GM10847 (cell line): ENCODE measurements around the gene AANAT.

ENCODE experiments used
- POLR2A ChIP-seq: IDR thresholded peaks from 2 replicates; pipeline ENCODE4 v1.6.1; 2011; ENCODE audit not compliant: insufficient read length; ENCODE audit errors: extremely low read depth

AANAT gene

DNA sequence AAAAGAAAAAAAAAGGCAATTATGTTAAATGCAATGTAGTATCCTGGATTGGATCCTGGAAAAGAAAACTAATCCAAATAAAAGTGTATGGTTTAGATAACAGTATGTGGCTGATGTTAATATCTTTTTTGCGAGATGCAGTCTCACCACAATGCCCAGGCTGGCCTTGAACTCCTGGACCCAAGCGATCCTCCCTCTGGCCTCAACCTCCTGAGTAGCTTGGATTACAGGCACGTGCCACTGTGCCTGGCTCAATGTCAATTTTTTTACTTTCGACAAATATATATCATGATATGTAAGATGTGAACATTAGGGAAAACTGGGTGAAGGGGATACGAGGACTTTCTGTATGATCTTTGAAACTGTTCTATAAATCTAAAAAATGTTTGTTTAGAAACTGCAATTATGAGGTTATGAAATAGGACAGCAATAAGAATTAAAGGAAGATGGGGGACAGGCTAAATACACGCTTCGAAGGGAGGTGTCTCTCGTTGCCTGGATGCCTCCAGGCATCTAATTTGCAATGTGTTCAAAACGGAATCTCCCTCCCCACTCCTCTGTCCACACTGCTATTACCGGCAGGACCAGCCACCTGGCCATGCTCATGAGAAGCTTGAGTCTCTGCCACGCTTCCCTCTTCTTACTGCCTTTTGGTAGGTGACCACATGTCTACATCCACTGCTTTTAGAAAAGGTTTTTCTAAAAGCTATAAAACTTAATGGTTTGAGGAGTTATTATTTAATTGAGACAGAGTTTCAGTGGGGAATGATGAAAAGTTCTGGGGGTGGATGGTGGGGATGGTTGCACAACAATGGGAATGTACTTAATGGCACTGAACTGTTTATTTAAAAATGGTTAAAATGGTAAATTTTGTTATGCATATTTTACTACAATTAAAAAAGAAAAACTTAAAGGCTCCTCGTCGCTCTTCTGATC, 29.7 kb upstream of the AANAT start:
- no peak for TF ChIP-seq POLR2A

DNA sequence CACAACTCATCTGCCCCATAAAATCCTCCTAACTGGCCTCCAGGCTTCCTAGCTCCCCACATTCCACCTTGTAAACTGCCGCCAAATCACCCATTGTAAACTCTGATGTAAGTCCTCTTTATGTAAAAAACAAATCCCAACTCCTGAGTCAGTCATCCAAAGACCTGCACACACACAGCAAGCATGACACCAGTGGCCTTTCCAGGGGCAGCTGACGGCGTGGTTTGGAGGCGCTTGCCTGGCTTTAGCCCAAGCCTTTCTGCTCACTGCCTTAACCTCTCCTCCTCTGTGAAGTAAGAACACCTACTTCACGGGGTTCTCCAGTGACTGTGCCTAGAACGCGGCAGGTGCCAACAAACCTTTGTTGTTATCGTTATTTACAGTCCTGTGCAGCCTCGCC, 28.5 kb upstream of the AANAT start:
- TF ChIP-seq POLR2A, result no peak

DNA sequence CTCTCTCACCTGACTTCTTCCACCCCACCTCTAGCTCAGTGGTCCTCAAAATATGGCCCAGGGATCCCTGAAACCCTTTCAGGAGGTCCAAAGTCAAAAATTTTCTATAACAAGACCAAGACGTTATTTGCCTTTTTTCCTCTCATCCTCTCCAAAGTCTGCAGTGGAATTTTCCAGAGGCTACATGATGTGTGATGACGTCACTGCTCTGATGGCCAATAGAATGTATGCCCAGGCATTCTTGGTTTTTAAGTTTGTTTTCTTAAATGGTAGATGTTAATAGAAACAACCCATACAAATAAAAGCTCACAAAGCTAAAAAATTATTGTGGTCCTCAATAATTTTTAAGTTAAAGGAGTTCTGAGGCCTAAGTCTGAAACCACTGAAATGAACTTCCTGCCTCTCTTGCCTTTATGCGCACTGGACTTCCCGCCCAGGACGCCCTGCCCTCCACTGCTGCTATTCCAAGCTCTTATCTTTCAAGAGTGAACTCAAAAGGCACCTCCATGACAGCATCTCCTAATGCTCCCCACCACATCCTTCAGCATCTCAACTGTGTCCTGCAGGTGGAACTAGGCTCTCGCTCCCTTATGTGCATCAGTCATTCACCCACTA, 28.0 kb upstream of the AANAT start:
- TF ChIP-seq POLR2A, result no peak

DNA sequence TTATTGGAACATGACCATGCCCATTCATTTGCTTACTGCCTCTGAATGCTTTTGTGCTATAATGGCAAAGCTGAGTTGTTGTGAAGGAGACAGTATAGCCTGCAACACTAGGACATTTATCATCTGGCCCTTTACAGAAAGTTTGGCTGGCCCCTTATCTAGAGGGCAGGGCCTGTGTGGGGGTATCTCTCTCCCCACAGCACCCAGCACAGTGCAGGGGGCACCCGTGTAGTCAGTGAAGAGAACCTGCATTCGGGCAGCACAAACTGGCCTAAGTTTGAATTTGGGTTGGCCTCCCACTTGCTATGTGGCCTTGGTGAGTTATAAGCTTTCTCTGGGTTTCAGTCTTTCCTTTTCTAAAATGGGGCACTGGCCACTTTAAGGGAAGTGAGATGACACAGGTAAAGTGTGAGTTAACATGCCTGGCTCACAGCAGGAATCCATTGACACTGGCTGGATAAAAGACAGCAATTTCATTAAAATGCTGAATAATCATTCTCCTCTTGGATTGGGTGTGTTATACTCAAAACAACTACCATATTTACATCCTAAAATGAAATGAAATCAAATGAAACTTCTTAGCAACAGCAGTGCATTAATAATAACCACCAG, 26.5 kb upstream of the AANAT start:
- no peak for TF ChIP-seq POLR2A

DNA sequence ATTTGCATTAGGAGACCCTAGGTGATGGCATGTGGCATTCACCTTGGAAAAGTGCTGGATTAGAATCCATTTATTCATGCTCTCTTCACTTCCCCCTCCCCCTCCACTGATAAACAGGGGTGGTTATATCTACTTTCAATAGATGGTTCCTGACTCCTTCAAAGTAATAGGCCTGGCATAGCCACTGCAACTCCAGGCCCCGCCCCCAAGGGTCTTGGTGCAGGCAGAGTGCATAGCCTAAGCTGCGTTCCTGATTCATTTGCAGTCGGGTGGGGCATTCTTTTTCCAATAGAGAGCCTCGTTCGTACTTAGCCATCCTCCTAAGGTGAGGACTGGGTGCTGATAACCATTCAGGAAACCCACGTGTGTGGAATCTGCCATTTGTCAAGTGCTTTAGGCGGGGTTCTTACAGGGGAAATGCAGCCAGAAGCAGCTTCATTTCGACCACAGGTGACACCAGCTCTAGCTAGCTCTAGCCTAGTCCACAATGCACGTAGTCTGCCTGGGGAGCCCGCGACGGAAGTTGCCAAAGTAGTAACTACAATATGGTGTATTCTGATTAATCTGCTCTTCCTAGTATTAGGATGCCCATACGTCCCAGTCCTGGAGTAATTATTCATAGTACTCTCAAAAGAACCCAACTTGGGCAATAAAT, 25.6 kb upstream of the AANAT start:
- TF ChIP-seq POLR2A, result no peak

DNA sequence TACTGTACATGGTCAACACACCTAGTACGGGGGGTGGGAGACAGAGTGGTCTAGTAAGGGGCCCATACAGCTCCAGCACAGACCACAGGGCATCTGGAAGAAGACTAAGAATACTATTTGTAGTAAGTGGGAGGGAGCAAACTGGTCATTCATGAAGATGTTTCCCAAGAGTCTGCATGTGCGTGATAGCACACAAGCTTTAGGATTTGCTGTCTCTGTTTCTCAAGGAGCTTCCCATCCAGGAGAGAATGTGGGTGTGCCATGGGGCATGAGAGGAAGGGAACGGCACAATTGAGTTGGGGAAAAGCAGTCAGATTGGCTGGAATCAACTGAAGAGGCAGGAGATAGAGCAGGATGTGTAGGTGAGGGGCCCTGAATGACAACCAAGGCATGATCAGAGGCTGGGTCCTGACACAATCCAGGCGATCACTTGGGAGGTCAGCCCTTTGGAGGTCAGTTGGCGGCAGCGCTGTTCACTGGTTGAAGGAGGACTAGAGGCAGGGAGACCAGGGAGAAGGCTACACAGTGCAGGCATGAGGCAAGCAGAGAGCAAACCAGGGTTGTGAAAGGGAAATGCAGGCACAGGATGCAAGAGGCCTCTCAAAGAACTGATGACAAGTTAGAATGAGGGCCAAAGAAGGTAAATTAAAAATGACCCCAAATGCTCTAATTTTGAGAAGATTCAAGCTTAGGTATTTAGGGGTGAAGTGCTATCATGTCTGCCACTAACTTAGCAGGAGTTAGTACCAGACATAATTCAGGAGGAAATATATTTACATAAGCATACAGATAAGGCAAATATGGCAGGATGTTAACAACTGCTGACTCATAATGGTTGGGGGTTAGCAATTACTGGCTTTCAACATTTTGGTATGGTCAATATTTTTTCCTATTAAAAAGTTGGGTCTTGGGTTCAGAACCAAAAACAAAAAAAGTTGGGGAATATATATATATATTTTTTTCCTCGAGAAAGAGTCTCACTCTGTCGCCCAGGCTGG, 24.8 kb upstream of the AANAT start:
- no peak for TF ChIP-seq POLR2A

DNA sequence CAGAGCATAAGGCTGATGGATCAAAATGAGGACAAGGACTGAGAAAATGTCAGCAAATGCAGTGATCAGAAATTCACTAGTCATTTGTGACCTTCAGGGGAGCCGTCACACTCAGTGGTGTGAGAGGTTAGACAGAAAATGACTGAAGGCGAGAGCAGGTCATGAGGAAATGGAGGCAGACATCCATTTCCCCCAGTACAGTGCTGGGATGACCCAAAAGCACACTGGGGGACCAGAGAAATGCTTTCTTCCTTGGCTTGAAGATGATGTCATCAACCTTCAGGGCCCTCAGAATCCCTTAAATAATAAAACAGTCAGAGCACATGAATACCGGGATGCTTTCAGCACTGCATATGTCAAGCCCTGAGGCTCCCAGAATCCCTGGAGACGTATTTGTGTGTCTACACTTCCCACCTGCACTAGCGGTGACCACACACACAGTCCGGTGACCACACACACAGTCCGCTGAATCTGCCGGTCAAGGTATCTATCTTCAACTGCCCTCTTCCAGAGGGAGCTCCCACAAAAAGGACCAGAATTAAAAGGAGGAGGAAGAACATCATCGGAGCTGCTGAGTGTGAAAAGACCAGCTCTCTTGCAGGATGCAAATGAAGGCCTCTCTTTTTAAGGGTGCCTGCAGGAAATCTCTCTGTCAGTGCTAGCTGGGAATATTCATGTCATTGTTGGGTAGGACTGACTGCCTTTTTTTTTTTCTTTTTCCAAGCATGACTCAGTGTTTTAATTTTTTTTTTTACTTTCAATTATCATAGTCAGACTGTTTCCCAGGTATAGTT, 22.7 kb upstream of the AANAT start:
- no peak for TF ChIP-seq POLR2A

DNA sequence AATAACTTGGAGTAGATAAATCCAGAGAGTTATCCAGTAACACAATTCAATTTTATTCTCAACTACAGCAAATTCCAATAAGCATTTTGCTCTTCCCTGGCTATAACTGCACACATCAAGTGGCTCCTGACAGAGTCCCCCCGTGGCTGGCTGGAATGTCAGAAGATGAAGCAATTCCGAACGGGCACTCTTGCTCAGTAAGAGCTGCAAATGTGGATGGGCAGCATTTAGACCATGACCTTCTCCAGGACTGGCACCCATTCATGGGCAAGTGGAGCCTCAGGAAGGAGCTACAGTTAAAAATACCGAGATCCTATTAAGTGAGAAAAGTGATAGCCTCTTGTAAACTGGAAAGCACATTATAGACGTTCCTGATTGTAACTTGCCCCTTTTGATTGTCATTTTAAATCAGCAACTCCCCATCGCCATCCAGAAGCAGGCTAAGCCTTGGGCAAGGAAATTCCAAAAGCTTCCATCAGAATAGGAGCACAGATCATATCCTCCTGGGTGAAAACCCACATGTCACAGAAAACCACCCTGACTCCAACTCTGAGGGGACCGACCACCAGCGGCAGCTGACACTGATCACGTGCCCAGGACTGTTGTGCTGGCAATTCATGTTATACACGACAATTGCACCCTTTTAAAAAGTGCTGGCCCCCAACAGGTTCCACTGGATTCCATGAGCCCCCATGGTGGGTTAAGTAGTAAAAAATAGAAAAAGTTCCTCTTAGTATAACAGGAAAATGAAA, 21.5 kb upstream of the AANAT start:
- TF ChIP-seq POLR2A, result no peak

DNA sequence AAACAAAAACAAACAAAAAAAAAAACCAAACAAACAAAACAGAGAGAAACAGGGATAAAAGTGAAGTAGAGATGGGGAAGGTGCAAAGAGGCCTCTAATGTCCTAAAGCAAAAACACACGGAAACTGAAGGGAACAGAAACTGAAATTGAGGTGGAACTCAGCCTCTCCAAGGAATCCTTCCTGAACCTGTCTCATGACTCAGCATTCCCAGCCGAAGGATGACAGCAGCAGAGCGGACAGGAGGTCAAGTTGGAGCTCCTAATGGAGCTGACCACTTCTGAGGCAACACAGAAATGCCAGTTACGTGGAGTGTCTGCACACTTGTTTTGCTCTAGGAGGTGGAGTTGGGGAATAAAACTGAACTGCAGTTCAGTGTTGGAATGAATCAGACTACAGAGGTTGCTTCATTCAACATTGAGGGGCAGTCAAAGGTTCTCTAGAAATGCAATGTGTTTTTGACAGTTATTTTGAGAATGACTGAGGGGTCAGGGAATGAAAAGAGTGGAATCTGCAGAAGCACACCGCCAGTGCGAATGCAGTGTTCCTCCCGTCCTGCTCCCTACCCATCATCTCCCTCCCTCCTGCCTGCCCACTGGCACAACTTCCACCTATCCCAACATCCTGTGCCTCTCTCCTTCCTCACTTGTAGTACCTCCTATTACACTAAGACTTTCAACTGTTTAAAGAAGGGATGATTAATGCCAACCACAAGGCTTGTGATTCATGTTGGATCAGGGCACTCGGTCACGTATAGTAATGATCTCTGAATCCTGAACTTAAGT, 20.8 kb upstream of the AANAT start:
- no peak for TF ChIP-seq POLR2A

DNA sequence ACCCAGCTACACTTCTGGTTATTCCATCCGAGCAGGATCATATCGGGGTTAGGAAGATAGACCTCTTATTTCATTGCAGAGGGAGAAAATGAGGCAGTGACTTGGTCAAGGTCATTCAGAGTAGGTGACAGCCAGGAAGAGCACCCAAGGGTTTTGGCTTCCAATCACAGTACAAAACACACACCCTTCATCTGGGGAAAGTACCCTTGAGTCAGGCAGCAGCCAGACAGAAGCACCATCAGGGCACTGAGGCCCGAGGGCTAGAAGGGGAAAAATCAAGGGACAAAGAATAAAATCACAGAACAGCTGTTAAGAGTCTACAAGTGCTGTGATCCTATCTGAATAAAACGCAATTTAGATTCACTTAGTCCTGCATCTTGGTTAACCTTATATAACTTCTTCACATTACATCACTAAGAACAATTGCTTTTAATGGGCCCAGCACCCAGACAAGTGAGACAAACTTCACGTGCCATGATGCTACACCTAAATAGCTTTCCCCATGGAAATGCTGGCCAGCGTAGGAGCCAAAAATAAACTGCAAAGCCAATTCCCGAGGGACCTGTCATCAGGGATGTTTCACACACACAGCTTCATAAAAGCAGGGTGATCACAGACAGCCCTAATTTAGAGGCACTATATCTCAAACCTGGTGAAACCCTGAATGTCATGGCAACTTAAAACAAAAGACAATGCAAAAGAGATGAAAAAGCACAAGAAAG, 19.3 kb upstream of the AANAT start:
- TF ChIP-seq POLR2A, result no peak

DNA sequence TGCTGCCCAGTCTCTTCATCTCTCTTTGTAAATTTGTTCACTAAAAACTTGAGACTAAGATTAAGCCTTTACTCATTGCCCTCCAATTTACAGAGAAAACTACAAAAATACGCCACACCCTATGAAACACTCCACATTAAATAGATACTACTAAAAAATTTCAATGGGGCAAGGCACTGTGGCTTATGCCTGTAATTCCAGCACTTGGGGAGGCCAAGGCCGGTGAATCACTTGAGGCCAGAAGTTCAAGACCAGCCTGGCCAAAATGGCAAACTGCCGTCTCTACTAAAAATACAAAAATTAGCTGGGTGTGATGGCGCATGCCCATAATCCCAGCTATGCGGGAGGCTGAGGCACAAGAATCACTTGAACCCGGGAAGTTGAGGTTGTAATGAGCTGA, 18.3 kb upstream of the AANAT start:
- TF ChIP-seq POLR2A, result no peak

DNA sequence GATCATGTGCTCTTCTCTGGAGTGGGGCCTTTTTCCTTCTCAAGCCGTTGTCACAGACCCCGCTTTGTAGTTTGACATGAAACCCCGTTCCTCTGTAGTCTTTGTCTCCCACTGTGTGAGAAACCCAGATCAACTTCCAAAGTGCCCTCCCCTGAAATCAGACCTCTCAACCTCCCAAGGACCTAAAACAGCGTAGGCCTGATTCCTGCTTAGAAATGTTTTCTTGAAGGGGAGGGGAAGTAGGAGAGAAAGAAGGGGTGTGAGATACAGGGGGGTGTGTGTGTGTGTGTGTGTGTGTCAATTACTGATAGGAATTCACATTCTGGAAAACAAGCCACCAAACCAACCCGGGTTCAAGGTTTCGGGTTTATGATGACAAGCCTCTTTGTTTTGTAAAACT, 15.9 kb upstream of the AANAT start:
- TF ChIP-seq POLR2A, result no peak
